Activated T-cell treated with anti-CD3 and anti-CD28 coated beads, Interleukin-2, amount 50 U/mL, for 24 hours (primary cell): ENCODE results near the gene PLSCR3.

Source experiments
- DNase-seq: peaks from one replicate; pipeline ENCODE4 v3.0.0-alpha.2; 2020
- H3K27ac Mint-ChIP-seq: 2 replicates; pipeline ENCODE4 v1.8.0; 2020; ENCODE audit warnings: mild to moderate bottlenecking, mixed read lengths
- H3K27me3 Mint-ChIP-seq: 2 replicates; pipeline ENCODE4 v1.8.0; 2020; ENCODE audit warnings: mixed read lengths
- H3K36me3 Mint-ChIP-seq: 2 replicates; pipeline ENCODE4 v1.8.0; 2020; ENCODE audit warnings: low read depth, mixed read lengths
- H3K4me1 Mint-ChIP-seq: 2 replicates; pipeline ENCODE4 v1.8.0; 2020; ENCODE audit warnings: low read depth, mixed read lengths
- H3K4me3 Mint-ChIP-seq: 2 replicates; pipeline ENCODE4 v1.8.0; 2020; ENCODE audit warnings: mild to moderate bottlenecking, moderate library complexity, mixed read lengths
- H3K9me3 Mint-ChIP-seq: 2 replicates; pipeline ENCODE4 v1.8.0; 2020; ENCODE audit warnings: mixed read lengths

The PLSCR3 gene

GRCh38 chr17:7363311-7363710 lies 31.0 kb downstream of the PLSCR3 start:
- Mint-ChIP-seq H3K27ac (no peak overlapping the region), H3K4me1 (no peaks in the 10 kb centered on the region), H3K4me3 (no peak overlapping the region), H3K36me3 (no peaks in the 10 kb centered on the region), H3K27me3 (no peaks in the 10 kb centered on the region), H3K9me3 (no peaks in the 10 kb centered on the region)
- no peak for DNase-seq

GRCh38 chr17:7361906-7362305 lies 32.4 kb downstream of the PLSCR3 start:
- H3K36me3 Mint-ChIP-seq: no peaks in the 10 kb centered on the region
- no peaks in the 10 kb centered on the region for H3K4me1 Mint-ChIP-seq
- no peaks in the 10 kb centered on the region for H3K27me3 Mint-ChIP-seq
- H3K4me3 Mint-ChIP-seq: no peak overlapping the region
- no peaks in the 10 kb centered on the region for H3K9me3 Mint-ChIP-seq
- H3K27ac Mint-ChIP-seq: no peak overlapping the region
- no peak for DNase-seq

- no peaks in the 10 kb centered on the region for H3K27me3 Mint-ChIP-seq
- H3K4me3 Mint-ChIP-seq: no peak overlapping the region
- DNase-seq: no peak
- peaks cover 23% of the 10 kb centered on the region for H3K4me1 Mint-ChIP-seq
- no peak overlapping the region for H3K27ac Mint-ChIP-seq
- H3K36me3 Mint-ChIP-seq: peaks cover 5% of the 10 kb centered on the region
- H3K9me3 Mint-ChIP-seq: no peaks in the 10 kb centered on the region
These were observed 36.9 kb downstream of the PLSCR3 start for GRCh38 chr17:7357381-7357780.

- Mint-ChIP-seq H3K27me3 (no peaks in the 10 kb centered on the region), H3K36me3 (peaks cover 6% of the 10 kb centered on the region), H3K4me1 (peaks cover 26% of the 10 kb centered on the region), H3K4me3 (no peak overlapping the region), H3K9me3 (no peaks in the 10 kb centered on the region), H3K27ac (no peak overlapping the region)
- no peak for DNase-seq
These were observed 37.6 kb downstream of the PLSCR3 start for GRCh38 chr17:7356756-7357155.

GRCh38 chr17:7356072-7356549 lies 38.2 kb downstream of the PLSCR3 start:
- DNase-seq: peak; percentile 89
- no peak overlapping the region for H3K27ac Mint-ChIP-seq
- H3K4me3 Mint-ChIP-seq: no peak overlapping the region
- no peaks in the 10 kb centered on the region for H3K27me3 Mint-ChIP-seq
- H3K36me3 Mint-ChIP-seq: peaks cover 9% of the 10 kb centered on the region
- H3K9me3 Mint-ChIP-seq: no peaks in the 10 kb centered on the region
- H3K4me1 Mint-ChIP-seq: peaks cover 29% of the 10 kb centered on the region

- no peaks in the 10 kb centered on the region for H3K9me3 Mint-ChIP-seq
- no peaks in the 10 kb centered on the region for H3K27me3 Mint-ChIP-seq
- H3K27ac Mint-ChIP-seq: no peak overlapping the region
- no peak for DNase-seq
- no peak overlapping the region for H3K4me3 Mint-ChIP-seq
- H3K36me3 Mint-ChIP-seq: peaks cover 15% of the 10 kb centered on the region
- peaks cover 33% of the 10 kb centered on the region for H3K4me1 Mint-ChIP-seq
These were observed 38.8 kb downstream of the PLSCR3 start for GRCh38 chr17:7355573-7355972.

- DNase-seq: no peak
These were observed 39.3 kb downstream of the PLSCR3 start, which contains the start of gene TMEM95 for GRCh38 chr17:7355053-7355452. TSS of gene TMEM95 (plus strand) at chr17:7355156. CDS start at chr17:7355205, 49 bp downstream.

GRCh38 chr17:7354262-7354843 lies 40.0 kb downstream of the PLSCR3 start:
- Mint-ChIP-seq H3K4me1 (peaks cover 43% of the 10 kb centered on the region), H3K4me3 (no peak overlapping the region), H3K27ac (peak overlapping the region; percentile 79)

More at GRCh38 chr17:7355053-7355452, 39.3 kb downstream of the PLSCR3 start, which contains the start of gene TMEM95:
- H3K4me3 Mint-ChIP-seq: no peak within 1 kb of the TSS
- H3K27ac Mint-ChIP-seq: peak within 1 kb of the TSS; percentile 79
- no peaks in the 10 kb centered on the region for H3K27me3 Mint-ChIP-seq
- peaks cover 18% of the 10 kb centered on the region for H3K36me3 Mint-ChIP-seq
- peaks cover 37% of the 10 kb centered on the region for H3K4me1 Mint-ChIP-seq
- H3K9me3 Mint-ChIP-seq: no peaks in the 10 kb centered on the region

GRCh38 chr17:7352910-7353635 lies 41.3 kb downstream of the PLSCR3 start:
- Mint-ChIP-seq H3K4me3 (peak overlapping the region; percentile 80), H3K4me1 (peaks cover 52% of the 10 kb centered on the region), H3K9me3 (no peaks in the 10 kb centered on the region), H3K36me3 (peaks cover 38% of the 10 kb centered on the region), H3K27me3 (no peaks in the 10 kb centered on the region), H3K27ac (peak overlapping the region; percentile 90)
- no peak for DNase-seq

More at GRCh38 chr17:7354262-7354843, 40.0 kb downstream of the PLSCR3 start:
- no peaks in the 10 kb centered on the region for H3K27me3 Mint-ChIP-seq
- no peaks in the 10 kb centered on the region for H3K9me3 Mint-ChIP-seq
- no peak for DNase-seq
- peaks cover 25% of the 10 kb centered on the region for H3K36me3 Mint-ChIP-seq

GRCh38 chr17:7352503-7352889 lies 41.8 kb downstream of the PLSCR3 start:
- H3K4me3 Mint-ChIP-seq: peak overlapping the region; percentile 80
- H3K36me3 Mint-ChIP-seq: peaks cover 43% of the 10 kb centered on the region
- no peak for DNase-seq
- no peaks in the 10 kb centered on the region for H3K9me3 Mint-ChIP-seq
- peak overlapping the region; percentile 90 for H3K27ac Mint-ChIP-seq
- peaks cover 52% of the 10 kb centered on the region for H3K4me1 Mint-ChIP-seq
- no peaks in the 10 kb centered on the region for H3K27me3 Mint-ChIP-seq

GRCh38 chr17:7351665-7352502 lies 42.4 kb downstream of the PLSCR3 start, which contains the start of gene KCTD11:
TSS of gene KCTD11 (plus strand) at chr17:7352162.
- peak; percentile 85 for DNase-seq
- no peaks in the 10 kb centered on the region for H3K9me3 Mint-ChIP-seq
- peak within 1 kb of the TSS; percentile 80 for H3K4me3 Mint-ChIP-seq
- H3K4me1 Mint-ChIP-seq: peaks cover 52% of the 10 kb centered on the region
- H3K27me3 Mint-ChIP-seq: no peaks in the 10 kb centered on the region
- H3K36me3 Mint-ChIP-seq: peaks cover 49% of the 10 kb centered on the region
- H3K27ac Mint-ChIP-seq: peak within 1 kb of the TSS; percentile 90

GRCh38 chr17:7348478-7349242 lies 45.7 kb downstream of the PLSCR3 start:
- peaks cover 82% of the 10 kb centered on the region for H3K36me3 Mint-ChIP-seq
- no peak overlapping the region for H3K4me3 Mint-ChIP-seq
- peaks cover 38% of the 10 kb centered on the region for H3K4me1 Mint-ChIP-seq
- H3K27me3 Mint-ChIP-seq: no peaks in the 10 kb centered on the region
- no peak for DNase-seq
- H3K9me3 Mint-ChIP-seq: no peaks in the 10 kb centered on the region
- H3K27ac Mint-ChIP-seq: peak overlapping the region; percentile 68

- H3K4me3 Mint-ChIP-seq: no peak overlapping the region
- DNase-seq: no peak
- H3K9me3 Mint-ChIP-seq: no peaks in the 10 kb centered on the region
- peaks cover 35% of the 10 kb centered on the region for H3K4me1 Mint-ChIP-seq
- H3K27ac Mint-ChIP-seq: peak overlapping the region; percentile 37
- peaks cover 90% of the 10 kb centered on the region for H3K36me3 Mint-ChIP-seq
- H3K27me3 Mint-ChIP-seq: no peaks in the 10 kb centered on the region
These were observed 46.5 kb downstream of the PLSCR3 start for GRCh38 chr17:7347630-7348477.
